Type B pancreatic cell (in vitro differentiated cells): ENCODE data around the gene ALDH4A1. TPM values are rescaled to one million over a fixed set of nuclear protein-coding genes. Genes with fewer than 3 reads are reported as not detected.

Experiments
- DNase-seq: peaks from one replicate; pipeline ENCODE4 v3.0.0; 2021; ENCODE audit warnings: mixed read lengths; ENCODE audit not compliant: unreplicated experiment; ENCODE audit errors: extremely low spot score
- H3K27ac Mint-ChIP-seq: 2 replicates; pipeline ENCODE4 v1.8.0; 2021; ENCODE audit warnings: mild to moderate bottlenecking, mixed read lengths
- H3K27me3 Mint-ChIP-seq: 2 replicates; pipeline ENCODE4 v1.8.0; 2021; ENCODE audit warnings: mixed read lengths
- H3K36me3 Mint-ChIP-seq: 2 replicates; pipeline ENCODE4 v1.8.0; 2021; ENCODE audit warnings: mixed read lengths
- H3K4me1 Mint-ChIP-seq: one replicate; pipeline ENCODE4 v1.8.0; 2021; ENCODE audit warnings: mixed read lengths; ENCODE audit not compliant: unreplicated experiment
- H3K4me3 Mint-ChIP-seq: 2 replicates; pipeline ENCODE4 v1.8.0; 2021; ENCODE audit warnings: mild to moderate bottlenecking, mixed read lengths
- H3K9me3 Mint-ChIP-seq: 2 replicates; pipeline ENCODE4 v1.8.0; 2021; ENCODE audit warnings: mixed read lengths
- total RNA-seq: library from RNA; stranded (reverse); gene quantifications from 2 replicates; pipeline ENCODE4 v1.2.1, GENCODE V29; 2021; ENCODE audit warnings: low replicate concordance
- TF ChIP-seq, protein P1 (sequence below): fragments of 200-600 bp; sonication (generic); conservative IDR thresholded peaks from 2 replicates; pipeline ENCODE4 v1.5.0; 2021; ENCODE audit warnings: antibody characterized with exemption, mild to moderate bottlenecking

Gene ALDH4A1
- total RNA-seq, 1 donor from 2014 or later, result 26.7 TPM

DNA sequence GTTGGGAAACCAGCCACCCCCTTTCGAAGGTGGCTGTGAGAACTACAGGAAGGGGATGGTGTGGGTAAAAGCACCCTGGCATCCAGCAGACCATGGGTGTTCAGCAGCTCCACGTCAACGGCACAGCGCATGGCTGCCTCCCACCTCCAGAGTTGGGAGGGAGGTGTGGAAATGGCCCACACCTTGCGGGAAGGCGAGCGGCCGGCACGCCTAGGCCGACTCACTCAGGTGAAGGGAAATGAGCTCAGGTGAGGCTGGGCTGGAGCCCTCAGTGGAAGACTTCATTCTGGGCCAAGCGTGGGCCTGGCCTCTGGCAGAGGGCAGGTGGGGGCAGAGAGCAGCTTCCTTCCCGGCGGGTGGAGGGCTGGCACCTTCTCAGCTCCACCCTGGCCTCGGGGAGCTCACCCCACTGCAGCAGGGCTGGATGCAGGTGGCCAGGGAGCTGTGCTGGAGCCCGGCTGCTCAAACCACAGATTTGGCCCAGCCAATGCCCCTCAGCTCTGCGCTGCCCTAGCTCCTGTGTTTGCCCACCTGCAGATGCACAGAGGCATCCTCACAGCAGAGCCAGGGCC is 24.8 kb upstream of the ALDH4A1 start:
- TF ChIP-seq, protein P1, sequence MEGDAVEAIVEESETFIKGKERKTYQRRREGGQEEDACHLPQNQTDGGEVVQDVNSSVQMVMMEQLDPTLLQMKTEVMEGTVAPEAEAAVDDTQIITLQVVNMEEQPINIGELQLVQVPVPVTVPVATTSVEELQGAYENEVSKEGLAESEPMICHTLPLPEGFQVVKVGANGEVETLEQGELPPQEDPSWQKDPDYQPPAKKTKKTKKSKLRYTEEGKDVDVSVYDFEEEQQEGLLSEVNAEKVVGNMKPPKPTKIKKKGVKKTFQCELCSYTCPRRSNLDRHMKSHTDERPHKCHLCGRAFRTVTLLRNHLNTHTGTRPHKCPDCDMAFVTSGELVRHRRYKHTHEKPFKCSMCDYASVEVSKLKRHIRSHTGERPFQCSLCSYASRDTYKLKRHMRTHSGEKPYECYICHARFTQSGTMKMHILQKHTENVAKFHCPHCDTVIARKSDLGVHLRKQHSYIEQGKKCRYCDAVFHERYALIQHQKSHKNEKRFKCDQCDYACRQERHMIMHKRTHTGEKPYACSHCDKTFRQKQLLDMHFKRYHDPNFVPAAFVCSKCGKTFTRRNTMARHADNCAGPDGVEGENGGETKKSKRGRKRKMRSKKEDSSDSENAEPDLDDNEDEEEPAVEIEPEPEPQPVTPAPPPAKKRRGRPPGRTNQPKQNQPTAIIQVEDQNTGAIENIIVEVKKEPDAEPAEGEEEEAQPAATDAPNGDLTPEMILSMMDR, result no peak
- no peak for DNase-seq

DNA sequence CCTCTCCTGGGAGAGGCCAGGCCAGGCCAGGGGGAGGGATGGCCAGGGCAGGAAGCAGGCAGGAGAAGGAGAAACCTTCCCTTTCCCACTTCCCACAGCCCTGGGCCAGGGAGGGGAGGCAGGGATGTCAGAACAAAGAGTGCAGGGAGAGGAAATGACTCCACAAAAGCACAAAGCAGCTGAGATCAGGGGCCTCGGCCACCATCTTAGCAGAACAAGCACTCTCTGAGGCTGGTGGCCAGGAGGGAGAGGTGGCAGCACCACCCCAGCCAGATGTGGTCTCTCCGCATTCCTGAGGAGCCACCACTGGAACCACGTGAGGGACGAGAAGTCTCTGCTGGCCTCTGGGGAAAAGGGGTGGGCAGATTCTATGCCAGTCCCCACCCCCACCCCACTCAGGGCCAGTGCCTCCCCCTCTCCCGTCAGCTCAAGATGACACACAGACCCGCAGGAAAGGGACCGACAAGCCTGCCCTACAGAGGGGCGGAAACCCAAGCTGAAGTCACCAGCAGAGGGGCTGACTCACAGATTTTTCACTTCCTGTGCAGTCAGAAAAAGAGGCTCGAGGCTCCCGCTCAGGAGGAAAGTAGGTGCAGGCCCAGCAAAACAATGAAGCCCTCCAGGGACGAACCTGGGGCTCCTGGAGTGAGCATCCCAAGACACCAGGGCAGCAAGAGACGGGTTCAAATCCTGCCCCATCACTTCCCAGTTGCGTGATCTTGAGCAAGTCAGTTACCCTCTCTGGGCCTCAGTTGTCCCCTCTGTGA is 24.1 kb upstream of the ALDH4A1 start:
- H3K36me3 Mint-ChIP-seq, result no peaks in the 10 kb centered on the region
- TF ChIP-seq, protein P1, result no peak
- no peak overlapping the region for H3K4me3 Mint-ChIP-seq
- no peaks in the 10 kb centered on the region for H3K27me3 Mint-ChIP-seq
- H3K9me3 Mint-ChIP-seq, result no peaks in the 10 kb centered on the region
- peaks cover 42% of the 10 kb centered on the region for H3K4me1 Mint-ChIP-seq
- DNase-seq, result no peak
- H3K27ac Mint-ChIP-seq, result peak overlapping the region; percentile 48

More for the DNA sequence above, 24.8 kb upstream of the ALDH4A1 start:
- Mint-ChIP-seq H3K4me3 (no peak overlapping the region), H3K27me3 (no peaks in the 10 kb centered on the region), H3K9me3 (no peaks in the 10 kb centered on the region), H3K4me1 (peaks cover 38% of the 10 kb centered on the region), H3K36me3 (no peaks in the 10 kb centered on the region), H3K27ac (peak overlapping the region; percentile 48)

DNA sequence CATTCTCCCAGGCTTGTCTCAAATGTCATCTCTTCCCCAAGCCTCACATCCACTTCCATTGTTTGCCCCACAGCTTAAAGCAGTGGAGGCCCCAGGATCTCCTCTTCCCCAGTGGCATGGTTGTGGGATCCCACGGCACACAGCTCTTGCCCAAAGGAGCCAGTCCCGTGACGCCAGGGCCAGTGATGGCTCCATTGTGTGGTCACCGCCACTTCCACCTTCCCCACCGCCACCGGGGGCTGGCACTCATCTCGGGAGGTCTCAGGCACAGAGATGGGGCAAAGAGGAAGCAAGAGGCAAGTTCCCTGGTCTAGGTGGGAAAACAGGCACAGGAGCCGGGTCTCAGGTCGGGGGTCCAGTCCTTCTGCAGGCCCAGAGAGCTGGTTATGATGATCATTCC is 22.9 kb upstream of the ALDH4A1 start:
- H3K4me3 Mint-ChIP-seq, result no peak overlapping the region
- H3K36me3 Mint-ChIP-seq, result no peaks in the 10 kb centered on the region
- DNase-seq, result no peak
- no peaks in the 10 kb centered on the region for H3K27me3 Mint-ChIP-seq
- TF ChIP-seq, protein P1, result no peak
- peaks cover 42% of the 10 kb centered on the region for H3K4me1 Mint-ChIP-seq
- no peaks in the 10 kb centered on the region for H3K9me3 Mint-ChIP-seq
- no peak overlapping the region for H3K27ac Mint-ChIP-seq

DNA sequence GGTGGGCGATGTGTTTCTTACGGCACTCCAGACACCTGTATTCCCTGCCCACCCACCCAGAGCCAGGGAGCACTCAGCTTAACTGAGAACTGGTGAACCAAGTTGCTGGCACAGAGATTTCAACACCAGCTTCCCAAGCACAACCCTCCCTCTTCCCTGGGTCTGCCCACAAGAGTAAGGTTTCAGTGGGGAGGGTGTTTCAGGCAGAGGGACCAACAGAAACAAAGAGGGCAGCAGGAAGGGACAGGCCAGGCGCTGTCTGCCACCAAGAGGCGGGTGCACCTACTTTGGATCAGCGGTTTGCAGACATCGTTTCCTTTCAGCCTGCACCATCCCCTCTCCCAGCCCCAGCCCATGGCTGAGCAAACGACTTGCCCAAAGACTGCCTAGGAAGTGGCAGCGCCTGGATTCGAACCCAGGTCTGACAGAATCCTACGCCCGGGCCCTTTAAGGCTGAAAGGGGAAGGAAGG is 21.9 kb upstream of the ALDH4A1 start:
- TF ChIP-seq, protein P1, result no peak
- Mint-ChIP-seq H3K4me1 (peaks cover 43% of the 10 kb centered on the region), H3K36me3 (no peaks in the 10 kb centered on the region)

DNA sequence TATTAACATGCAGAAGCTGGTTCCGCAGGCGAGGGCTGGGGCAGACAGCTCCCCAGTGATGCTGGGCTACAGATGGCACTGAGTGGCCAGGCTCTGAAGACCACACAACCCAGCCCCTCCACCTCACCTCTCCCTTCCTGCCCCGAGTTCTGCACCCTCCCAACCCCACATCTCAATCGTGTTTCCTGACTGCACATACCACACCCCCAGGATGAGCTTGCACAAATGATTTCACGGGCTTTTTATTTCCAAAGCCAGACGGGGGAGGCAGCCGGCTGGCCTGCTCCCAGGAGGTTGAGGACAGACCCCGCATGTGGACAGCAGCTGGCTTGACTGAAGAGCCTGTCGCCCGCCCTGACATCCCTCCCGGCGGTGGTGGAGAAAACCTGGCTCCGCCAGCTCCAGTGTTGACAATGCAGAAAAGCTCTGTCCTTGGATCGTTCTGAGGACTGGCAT is 21.4 kb upstream of the ALDH4A1 start:
- TF ChIP-seq, protein P1, result no peak
- Mint-ChIP-seq H3K36me3 (no peaks in the 10 kb centered on the region), H3K4me1 (peaks cover 47% of the 10 kb centered on the region), H3K27me3 (no peaks in the 10 kb centered on the region), H3K9me3 (no peaks in the 10 kb centered on the region), H3K4me3 (no peak overlapping the region), H3K27ac (no peak overlapping the region)
- no peak for DNase-seq

More for the DNA sequence above, 21.9 kb upstream of the ALDH4A1 start:
- DNase-seq, result no peak
- Mint-ChIP-seq H3K27ac (no peak overlapping the region), H3K9me3 (no peaks in the 10 kb centered on the region), H3K4me3 (no peak overlapping the region), H3K27me3 (no peaks in the 10 kb centered on the region)
